ENCODE data around the gene ZNF2.

DNA sequence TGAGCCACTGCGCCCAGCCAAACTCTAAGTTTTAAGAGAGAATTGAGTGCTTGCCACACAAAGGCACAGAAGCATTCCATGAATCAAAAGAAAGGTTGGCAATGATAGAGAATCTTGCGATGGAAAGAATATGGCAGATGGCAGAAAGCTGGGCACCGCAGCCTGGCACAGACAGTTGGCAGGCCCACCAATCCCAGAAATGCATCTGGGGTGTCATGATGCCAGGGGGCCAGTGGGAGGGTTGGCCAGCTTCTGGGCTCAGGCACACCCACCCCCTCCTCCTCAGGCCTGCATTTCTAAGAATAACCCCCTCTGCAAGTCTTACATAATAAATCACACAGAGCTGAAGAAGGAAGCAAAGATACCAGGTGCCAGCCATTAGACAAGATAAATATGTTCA is 19.6 kb downstream of the ZNF2 start:
- TF ChIP-seq, protein P1, sequence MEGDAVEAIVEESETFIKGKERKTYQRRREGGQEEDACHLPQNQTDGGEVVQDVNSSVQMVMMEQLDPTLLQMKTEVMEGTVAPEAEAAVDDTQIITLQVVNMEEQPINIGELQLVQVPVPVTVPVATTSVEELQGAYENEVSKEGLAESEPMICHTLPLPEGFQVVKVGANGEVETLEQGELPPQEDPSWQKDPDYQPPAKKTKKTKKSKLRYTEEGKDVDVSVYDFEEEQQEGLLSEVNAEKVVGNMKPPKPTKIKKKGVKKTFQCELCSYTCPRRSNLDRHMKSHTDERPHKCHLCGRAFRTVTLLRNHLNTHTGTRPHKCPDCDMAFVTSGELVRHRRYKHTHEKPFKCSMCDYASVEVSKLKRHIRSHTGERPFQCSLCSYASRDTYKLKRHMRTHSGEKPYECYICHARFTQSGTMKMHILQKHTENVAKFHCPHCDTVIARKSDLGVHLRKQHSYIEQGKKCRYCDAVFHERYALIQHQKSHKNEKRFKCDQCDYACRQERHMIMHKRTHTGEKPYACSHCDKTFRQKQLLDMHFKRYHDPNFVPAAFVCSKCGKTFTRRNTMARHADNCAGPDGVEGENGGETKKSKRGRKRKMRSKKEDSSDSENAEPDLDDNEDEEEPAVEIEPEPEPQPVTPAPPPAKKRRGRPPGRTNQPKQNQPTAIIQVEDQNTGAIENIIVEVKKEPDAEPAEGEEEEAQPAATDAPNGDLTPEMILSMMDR (conservative IDR thresholded peaks at IDR 0.05; ENCODE audit: low read length) = no peak
- TF ChIP-seq EZH2phosphoT487 (IDR thresholded peaks at IDR 0.05; ENCODE audit: borderline replicate concordance, low read depth, low read length) = no peak

Measured in OCI-LY7 (cell line).